Esophagus muscularis mucosa (tissue), 4 donors: ENCODE results near the gene EHD3.

Experiments used
- CTCF ChIP-seq, 3 experiments: fragments of 200-600 bp in 2 of 3; fragments of 450-650 bp in 1 of 3; sonication (generic) in 2 of 3; IDR thresholded peaks; one replicate each; pipeline ENCODE4 v1.5.1; 2017 to 2019; ENCODE audit warnings: antibody characterized with exemption in 3 of 3, mild to moderate bottlenecking in 2 of 3, moderate library complexity in 1 of 3
- EP300 ChIP-seq: sonication (generic); formaldehyde crosslinking; IDR thresholded peaks from one replicate; pipeline ENCODE4 v1.6.1; 2017; ENCODE audit warnings: antibody characterized with exemption
- POLR2A ChIP-seq: fragments of 450-650 bp; IDR thresholded peaks from one replicate; pipeline ENCODE4 v1.6.1; 2017; ENCODE audit warnings: antibody characterized with exemption, moderate library complexity, mild to moderate bottlenecking, low read depth
- POLR2AphosphoS5 ChIP-seq, 2 donors: sonication (generic); formaldehyde crosslinking; IDR thresholded peaks; one replicate each; pipeline ENCODE4 v1.6.1; 2017; ENCODE audit warnings: antibody characterized with exemption in 2 of 2

GRCh38 chr2:31205613-31206012, 28.3 kb upstream of the EHD3 start:
- TF ChIP-seq POLR2AphosphoS5 (IDR thresholded peaks at IDR 0.05) (no peak), CTCF (IDR thresholded peaks at IDR 0.05) (no peak), POLR2A (no peak), EP300 (no peak)
